GM18907 (cell line): ENCODE data around the gene FSD1.

Experiments used
- ATAC-seq: cut with Tn5 transposase; IDR thresholded peaks from one replicate; pipeline ENCODE4 v1.9.1; 2021; ENCODE audit warnings: mild to moderate bottlenecking, moderate library complexity; ENCODE audit not compliant: unreplicated experiment

FSD1 gene

GRCh38 chr19:4361152-4362046 is 57.0 kb downstream of the FSD1 start:
- ATAC-seq = no peak

- ATAC-seq = no peak
Measured at GRCh38 chr19:4362101-4362828, 57.9 kb downstream of the FSD1 start.

DNA sequence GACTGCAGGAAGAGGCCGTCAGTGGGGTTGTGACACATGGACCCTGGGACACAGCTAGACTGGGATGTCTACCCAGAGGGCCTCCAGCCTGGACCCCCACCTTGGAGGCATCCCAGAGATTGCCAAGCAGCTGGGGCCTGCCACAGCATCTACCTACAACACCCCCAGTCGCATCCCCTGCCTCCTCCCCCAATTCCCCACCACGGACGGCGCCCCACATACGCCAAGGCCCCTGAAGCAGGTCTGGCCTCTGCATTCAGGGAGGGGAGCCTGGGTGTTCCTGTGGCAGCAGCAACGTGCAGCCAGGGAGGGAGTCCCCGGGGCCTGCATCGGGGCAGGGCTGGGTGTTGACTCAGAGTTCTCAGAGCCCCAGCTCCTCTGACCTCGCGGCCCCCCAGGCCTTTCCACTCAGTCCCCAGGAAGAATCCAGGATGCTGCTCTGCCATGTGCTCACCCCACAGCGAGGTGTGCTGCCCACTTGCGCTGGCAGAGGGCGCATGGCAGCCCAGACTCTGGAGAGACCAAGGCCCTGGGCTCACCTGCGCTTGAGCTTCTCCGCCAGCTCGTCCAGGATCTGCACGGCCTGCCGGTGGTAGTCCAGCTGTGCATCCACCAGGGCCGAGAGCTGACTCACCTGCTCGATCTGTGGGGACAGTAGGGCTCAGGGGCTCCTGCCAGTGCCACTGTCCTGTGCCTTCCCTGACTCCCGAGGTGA is 58.6 kb downstream of the FSD1 start:
- no peak for ATAC-seq

- no peak for ATAC-seq
Measured at GRCh38 chr19:4363571-4364304, 59.3 kb downstream of the FSD1 start.

GRCh38 chr19:4365341-4365740 is 60.9 kb downstream of the FSD1 start:
- ATAC-seq = no peak

DNA sequence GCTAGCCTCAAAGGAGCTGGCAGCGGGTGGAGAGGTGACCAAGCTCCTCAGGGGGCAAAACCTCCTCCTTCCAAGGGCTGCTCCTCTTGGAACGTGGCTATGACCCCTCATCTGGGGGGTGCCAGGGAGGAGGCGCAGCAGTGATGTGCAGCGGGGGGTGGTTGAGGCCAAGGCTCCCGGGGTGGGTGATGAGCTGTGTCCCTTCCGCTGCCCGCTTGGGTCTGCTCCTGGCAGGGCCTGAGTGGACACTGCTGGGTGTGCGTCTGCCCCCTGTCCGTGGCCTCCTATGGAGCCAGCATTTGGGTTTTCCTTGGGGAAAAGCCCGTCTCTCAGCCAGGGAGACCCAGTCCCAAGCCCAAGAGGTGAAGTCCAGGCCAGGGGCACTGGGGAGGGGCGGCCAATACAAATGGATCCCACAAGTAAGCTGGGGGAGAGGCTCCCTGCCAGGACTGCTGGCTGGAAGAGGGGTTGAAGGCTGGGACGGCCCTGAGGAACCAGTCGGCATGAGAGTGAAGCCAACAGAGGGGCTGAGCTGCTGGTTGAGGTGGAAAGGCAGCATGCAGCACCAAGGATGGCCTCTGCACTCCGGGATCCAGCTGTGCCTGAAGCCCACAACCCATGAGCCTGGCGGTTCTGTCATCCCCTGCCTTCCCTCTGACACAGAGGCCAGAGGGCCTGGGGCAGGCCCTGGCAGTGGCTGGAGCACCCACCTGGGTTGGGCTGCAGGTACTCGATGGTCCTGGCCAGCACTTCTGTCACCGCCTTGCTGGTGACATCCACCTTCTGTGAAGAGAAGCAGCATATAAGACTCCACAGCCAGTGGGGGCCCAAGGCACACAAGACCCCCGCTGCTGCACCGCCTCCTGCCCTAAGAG is 61.6 kb downstream of the FSD1 start:
- no peak for ATAC-seq

- no peak for ATAC-seq
Measured at GRCh38 chr19:4366666-4367335, 62.4 kb downstream of the FSD1 start.

DNA sequence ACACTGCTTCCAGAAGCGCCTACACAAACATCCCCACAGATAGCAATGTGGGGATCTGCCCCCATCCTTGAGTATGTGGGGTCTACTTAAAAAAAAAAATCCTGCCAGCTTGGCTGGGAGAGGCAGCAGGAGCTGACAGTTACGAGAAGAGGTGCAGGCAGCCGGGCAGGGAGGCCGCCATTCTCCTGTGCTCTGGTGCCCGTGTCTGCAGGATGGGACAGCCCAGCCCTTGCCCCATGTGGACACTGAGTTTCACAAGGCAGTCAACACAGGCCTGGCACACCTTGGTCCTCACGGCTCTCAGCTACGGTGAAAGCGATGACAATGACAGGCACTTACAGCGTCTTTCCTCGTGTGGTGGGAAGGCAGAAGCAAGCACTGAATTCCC is 62.9 kb downstream of the FSD1 start:
- ATAC-seq = no peak

DNA sequence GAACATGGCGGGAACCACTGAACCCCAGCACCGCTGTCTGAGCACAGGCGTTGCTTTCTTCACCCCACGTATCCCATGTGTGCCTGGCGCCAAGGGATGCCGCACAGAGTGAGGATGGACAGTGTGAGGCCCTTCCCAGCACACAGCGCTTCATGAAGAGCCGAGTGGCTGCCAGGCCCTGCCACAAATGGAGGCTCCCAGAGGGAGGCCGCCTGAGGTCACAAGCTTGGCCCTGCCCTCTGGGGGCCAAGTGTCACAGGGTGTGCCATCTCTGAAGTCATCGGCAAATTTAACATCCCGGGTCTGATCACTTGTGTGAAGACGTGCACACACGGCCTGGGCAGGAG is 63.4 kb downstream of the FSD1 start:
- no peak for ATAC-seq

- ATAC-seq = no peak
Measured at GRCh38 chr19:4368128-4368820, 63.9 kb downstream of the FSD1 start.

DNA sequence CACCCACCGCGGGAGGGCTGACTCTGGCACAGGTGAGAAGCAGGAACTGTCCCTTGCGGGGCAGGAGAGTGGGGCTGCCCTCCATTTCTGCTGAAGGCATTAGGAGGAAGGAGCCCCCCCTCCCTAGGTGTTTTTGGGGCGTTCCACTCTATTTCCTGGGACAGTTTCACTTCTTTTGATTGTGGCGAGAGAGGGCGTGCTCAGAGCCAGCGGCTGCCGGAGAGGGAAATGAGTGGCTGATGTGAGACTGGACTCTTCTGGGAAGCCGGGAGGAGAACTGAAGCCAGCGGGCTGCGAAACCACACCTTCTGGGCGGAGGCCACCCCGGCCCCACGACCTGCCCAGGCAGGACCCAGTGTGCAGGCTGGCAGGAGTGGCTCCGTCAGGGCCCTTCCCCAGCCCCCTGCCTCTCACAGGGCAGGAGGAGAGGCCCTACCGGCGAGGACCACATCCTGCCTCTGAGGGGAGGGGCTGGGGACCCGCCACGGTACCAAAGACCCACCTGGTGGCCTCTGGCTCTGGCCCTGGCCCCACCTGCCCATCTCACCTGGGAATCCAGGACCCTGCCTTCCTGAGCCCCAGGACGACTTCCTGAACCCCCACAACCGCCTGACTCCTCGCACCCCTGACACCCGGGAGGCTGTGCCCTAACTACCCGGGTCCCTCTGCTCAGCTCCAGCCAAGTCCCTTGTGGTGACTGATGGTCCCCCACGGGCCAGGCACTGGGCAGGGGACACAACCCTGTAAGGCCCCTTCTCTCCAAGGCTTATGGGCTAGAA is 64.9 kb downstream of the FSD1 start:
- peak; percentile 60 for ATAC-seq

- ATAC-seq = no peak
Measured at GRCh38 chr19:4369888-4370260, 65.5 kb downstream of the FSD1 start.

DNA sequence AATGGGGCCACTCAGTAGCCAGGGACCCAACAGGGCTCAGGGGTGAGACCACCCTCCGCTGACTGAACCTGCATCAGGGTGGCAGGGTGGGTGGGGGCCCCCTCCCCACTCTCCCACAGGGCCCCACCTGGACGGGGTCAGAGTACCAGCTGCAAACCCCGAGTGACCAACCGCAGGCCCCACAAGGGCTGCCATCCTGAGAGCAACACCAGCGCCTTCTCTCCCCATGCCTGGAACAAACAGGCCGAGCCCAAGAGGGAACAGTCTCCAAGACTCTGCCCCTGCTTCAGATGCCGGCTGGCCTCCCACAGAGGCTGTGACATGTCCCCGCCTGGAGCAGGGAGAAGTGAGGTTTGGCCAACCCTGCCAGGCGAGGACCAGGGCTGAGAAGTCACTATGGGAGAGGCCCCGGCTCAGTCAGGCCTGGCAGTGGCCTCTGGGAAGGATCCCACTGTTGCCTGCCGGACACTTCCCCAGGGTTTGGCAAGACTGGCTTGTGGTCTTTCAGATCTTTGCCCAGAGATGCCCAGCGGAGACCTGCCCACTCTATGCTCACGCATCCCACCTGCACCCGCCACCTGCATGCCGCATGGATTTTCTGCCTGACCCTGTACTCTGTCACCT is 66.1 kb downstream of the FSD1 start:
- no peak for ATAC-seq

- ATAC-seq = no peak
Measured at GRCh38 chr19:4371247-4372164, 67.1 kb downstream of the FSD1 start.

- no peak for ATAC-seq
Measured at GRCh38 chr19:4372165-4373012, 68.0 kb downstream of the FSD1 start.

DNA sequence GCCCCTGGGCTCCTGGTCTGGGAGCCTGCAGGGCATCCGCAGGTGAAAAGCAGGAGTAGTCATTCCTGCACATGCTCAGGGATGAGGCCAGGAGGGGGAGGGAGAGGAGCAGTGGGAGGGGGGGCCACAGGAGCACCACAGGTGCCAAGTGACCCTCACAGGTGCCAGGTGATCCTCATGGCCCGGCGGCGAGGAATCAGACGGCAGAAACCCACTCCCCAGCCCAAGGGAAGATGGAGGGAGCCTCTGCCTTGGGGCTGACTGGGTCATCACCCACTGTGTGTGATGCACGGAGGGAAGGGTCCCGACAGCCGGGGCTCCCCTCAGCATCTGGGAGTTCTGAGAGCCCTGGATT is 68.6 kb downstream of the FSD1 start:
- no peak for ATAC-seq
